CD4-positive, alpha-beta T cell (primary cell): ENCODE measurements around the gene BEX3. TPM values are rescaled to one million over a fixed set of nuclear protein-coding genes. Genes with fewer than 3 reads are reported as not detected.
"Not testable (repeated sequence)": the region's sequence is repeated elsewhere in the genome, so short reads cannot be mapped to it uniquely, and the experiment has no call there.

Experiments
- ATAC-seq: fragments of 200-7000 bp; cut with Tn5 transposase; one replicate; pipeline ENCODE4 v1.10.0; 2022; ENCODE audit warnings: mild to moderate bottlenecking; ENCODE audit not compliant: poor library complexity
- CTCF ChIA-PET: fragments of 350-600 bp; sonication (Branson Sonifier 250); formaldehyde crosslinking; loops from one replicate; lab custom pipeline; 2021; ENCODE audit warnings: antibody characterized with exemption, inconsistent platforms; lab: Charles Lee
- POLR2A ChIA-PET: fragments of 350-600 bp; sonication (Branson Sonifier 250); formaldehyde crosslinking; loops from one replicate; lab custom pipeline; 2021; ENCODE audit warnings: antibody characterized with exemption, inconsistent platforms; lab: Charles Lee
- DNase-seq, 14 experiments: peaks; one replicate each; pipeline ENCODE4 v3.0.0-alpha.2; 2013 to 2020; ENCODE audit warnings: mixed read lengths in 2 of 14
- H3K27ac ChIP-seq, 2 donors: one replicate each; pipeline versions ENCODE4 v1.5.1 to v1.7.0; 2013; ENCODE audit warnings: low read length in 2 of 2, low read depth in 1 of 2, mild to moderate bottlenecking in 1 of 2
- H3K27me3 ChIP-seq, 2 experiments: 1 replicate in 1 of 2; 2 replicates in 1 of 2; pipeline versions ENCODE4 v1.6.1 to v1.7.0; 2013; ENCODE audit warnings: low read length in 2 of 2, control low read depth in 1 of 2, mild to moderate bottlenecking in 1 of 2, moderate library complexity in 1 of 2; ENCODE audit not compliant: insufficient read depth in 2 of 2, control insufficient read depth in 1 of 2
- H3K36me3 ChIP-seq: one replicate; pipeline ENCODE4 v1.6.1; 2013; ENCODE audit warnings: low read length, control low read depth; ENCODE audit not compliant: insufficient read depth
- H3K4me1 ChIP-seq: one replicate; pipeline ENCODE4 v1.6.1; 2013; ENCODE audit warnings: low read length, control low read depth; ENCODE audit not compliant: insufficient read depth
- H3K4me3 ChIP-seq: one replicate; pipeline ENCODE4 v1.5.1; 2013; ENCODE audit warnings: mild to moderate bottlenecking, low read length, moderate library complexity
- H3K9me3 ChIP-seq, 2 experiments: 1 replicate in 1 of 2; 2 replicates in 1 of 2; pipeline versions ENCODE4 v1.6.1 to v1.7.0; 2013; ENCODE audit warnings: low read length in 2 of 2, mild to moderate bottlenecking in 2 of 2, control low read depth in 1 of 2, moderate library complexity in 1 of 2; ENCODE audit not compliant: control insufficient read depth in 1 of 2, insufficient read depth in 1 of 2
- H3K27ac Mint-ChIP-seq: one replicate; pipeline ENCODE4 v1.8.0; 2020; ENCODE audit warnings: mixed read lengths
- H3K27me3 Mint-ChIP-seq: one replicate; pipeline ENCODE4 v1.8.0; 2021; ENCODE audit warnings: mixed read lengths
- H3K36me3 Mint-ChIP-seq: one replicate; pipeline ENCODE4 v1.8.0; 2021; ENCODE audit warnings: low read depth, mixed read lengths
- H3K4me1 Mint-ChIP-seq: one replicate; pipeline ENCODE4 v1.8.0; 2021; ENCODE audit warnings: low read depth, mixed read lengths
- H3K4me3 Mint-ChIP-seq: one replicate; pipeline ENCODE4 v1.8.0; 2020; ENCODE audit warnings: mild to moderate bottlenecking, mixed read lengths
- H3K9me3 Mint-ChIP-seq: one replicate; pipeline ENCODE4 v1.8.0; 2020; ENCODE audit warnings: mixed read lengths
- intact Hi-C, 2 experiments: fragments of 100-400 bp; cut with DNase I in 1 of 2; cut with micrococcal nuclease in 1 of 2; formaldehyde crosslinking; loops; one replicate each; pipeline versions ENCODE4 v1.15.1 to v1.9.0; 2023 to 2025; cut with DNase I, micrococcal nuclease
- total RNA-seq, 174 experiments: library from RNA in 2 of 174; stranded (reverse) in 2 of 174; gene quantifications; one replicate each; pipeline ENCODE4 v1.2.3 and lab custom pipeline; 2021 to 2026
- TF ChIP-seq, protein P1 (sequence below): fragments of 200-600 bp; IDR thresholded peaks from one replicate; pipeline ENCODE4 v1.8.0; 2022; ENCODE audit warnings: antibody characterized with exemption, mild to moderate bottlenecking

BEX3 gene
- total RNA-seq, 2 experiments from 2014 or later: 13.9 to 15.7 TPM

DNA sequence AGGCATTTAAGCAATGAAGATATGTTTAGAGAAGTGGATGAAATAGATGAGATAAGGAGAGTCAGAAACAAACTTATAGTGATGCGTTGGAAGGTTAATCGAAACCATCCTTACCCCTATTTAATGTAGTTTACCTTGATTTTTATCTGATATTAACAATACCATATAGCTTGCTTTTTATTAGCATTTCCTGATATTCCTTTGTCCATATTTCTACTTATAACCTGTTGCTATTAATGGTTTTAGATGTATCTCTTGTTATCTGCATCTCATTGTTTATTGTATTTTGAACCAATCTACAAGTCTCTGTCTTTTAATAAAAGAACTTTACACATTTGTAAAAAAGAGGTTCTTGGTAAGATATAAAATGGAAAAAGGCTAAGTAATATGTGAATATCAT, 18.5 kb upstream of the BEX3 start:
- H3K4me1 Mint-ChIP-seq: peaks cover 20% of the 10 kb centered on the region
- no peaks in the 10 kb centered on the region for H3K9me3 ChIP-seq
- H3K27ac Mint-ChIP-seq: no peak overlapping the region
- no peak overlapping the region for H3K4me3 Mint-ChIP-seq
- H3K36me3 ChIP-seq: no peaks in the 10 kb centered on the region
- ATAC-seq (no peak), DNase-seq (no peak)
- H3K27me3 ChIP-seq: no peaks in the 10 kb centered on the region
- H3K9me3 Mint-ChIP-seq: no peaks in the 10 kb centered on the region
- TF ChIP-seq, protein P1, sequence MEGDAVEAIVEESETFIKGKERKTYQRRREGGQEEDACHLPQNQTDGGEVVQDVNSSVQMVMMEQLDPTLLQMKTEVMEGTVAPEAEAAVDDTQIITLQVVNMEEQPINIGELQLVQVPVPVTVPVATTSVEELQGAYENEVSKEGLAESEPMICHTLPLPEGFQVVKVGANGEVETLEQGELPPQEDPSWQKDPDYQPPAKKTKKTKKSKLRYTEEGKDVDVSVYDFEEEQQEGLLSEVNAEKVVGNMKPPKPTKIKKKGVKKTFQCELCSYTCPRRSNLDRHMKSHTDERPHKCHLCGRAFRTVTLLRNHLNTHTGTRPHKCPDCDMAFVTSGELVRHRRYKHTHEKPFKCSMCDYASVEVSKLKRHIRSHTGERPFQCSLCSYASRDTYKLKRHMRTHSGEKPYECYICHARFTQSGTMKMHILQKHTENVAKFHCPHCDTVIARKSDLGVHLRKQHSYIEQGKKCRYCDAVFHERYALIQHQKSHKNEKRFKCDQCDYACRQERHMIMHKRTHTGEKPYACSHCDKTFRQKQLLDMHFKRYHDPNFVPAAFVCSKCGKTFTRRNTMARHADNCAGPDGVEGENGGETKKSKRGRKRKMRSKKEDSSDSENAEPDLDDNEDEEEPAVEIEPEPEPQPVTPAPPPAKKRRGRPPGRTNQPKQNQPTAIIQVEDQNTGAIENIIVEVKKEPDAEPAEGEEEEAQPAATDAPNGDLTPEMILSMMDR: no peak
- ChIA-PET CTCF (no interaction called here), POLR2A (no interaction called here)
- intact Hi-C loops: no loop called here
- H3K27me3 Mint-ChIP-seq: peaks cover 19% of the 10 kb centered on the region
- peaks cover 11% of the 10 kb centered on the region for H3K4me1 ChIP-seq
- no peak overlapping the region for H3K4me3 ChIP-seq
- no peaks in the 10 kb centered on the region for H3K36me3 Mint-ChIP-seq
- H3K27ac ChIP-seq: no peak overlapping the region

DNA sequence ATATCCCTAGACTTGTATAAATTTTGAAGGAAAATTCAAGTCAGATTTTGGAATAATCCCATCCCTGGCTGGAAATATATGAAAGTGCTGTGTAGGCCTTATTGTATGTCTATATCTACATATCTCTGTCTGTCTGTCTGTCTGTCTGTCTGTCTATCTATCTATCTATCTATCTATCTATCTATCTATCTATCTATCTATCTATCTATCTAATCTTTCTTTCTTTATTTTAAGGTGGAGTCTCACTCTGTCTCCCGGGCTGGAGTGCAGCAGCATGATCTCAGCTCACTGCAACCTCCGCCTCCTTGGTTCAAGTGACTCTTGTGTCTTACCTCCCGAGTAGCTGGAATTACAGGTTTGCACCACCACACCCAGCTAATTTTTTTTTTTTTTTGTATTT, 16.7 kb upstream of the BEX3 start:
- H3K27me3 ChIP-seq, H3K9me3 ChIP-seq, POLR2A ChIA-PET, DNase-seq, H3K36me3 ChIP-seq, H3K27ac Mint-ChIP-seq, H3K4me3 Mint-ChIP-seq, H3K9me3 Mint-ChIP-seq, intact Hi-C loops, ATAC-seq, CTCF ChIA-PET, H3K36me3 Mint-ChIP-seq, H3K27ac ChIP-seq, H3K4me3 ChIP-seq: not testable (repeated sequence)
- H3K4me1 ChIP-seq: peaks cover 11% of the 10 kb centered on the region
- H3K4me1 Mint-ChIP-seq: peaks cover 20% of the 10 kb centered on the region
- peaks cover 14% of the 10 kb centered on the region for H3K27me3 Mint-ChIP-seq

DNA sequence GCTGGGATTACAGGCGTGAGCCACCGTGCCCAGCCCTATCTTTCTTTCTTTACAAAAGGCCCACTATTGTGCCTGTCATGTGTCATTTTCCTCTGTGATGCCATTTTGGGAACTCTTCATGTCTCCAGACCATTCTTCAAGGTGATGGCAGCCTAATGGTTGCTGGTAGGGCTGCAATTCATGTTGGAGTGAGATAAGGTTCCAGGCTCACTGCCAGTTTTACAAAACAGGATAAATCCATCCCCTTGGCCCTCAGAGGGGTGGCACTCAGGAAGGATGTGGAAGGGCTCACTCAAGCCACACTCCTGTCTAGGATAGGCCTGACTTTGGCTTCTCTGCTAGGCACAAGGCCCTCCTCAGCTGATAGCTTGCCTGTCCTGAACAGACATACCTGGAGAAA, 16.2 kb upstream of the BEX3 start:
- Histone ChIP-seq H3K9me3 (no peaks in the 10 kb centered on the region), H3K4me3 (no peak overlapping the region), H3K4me1 (peaks cover 11% of the 10 kb centered on the region), H3K27ac (no peak overlapping the region), H3K36me3 (no peaks in the 10 kb centered on the region), H3K27me3 (no peaks in the 10 kb centered on the region)
- CTCF ChIA-PET: no interaction called here
- H3K27ac Mint-ChIP-seq: no peak overlapping the region
- peaks cover 14% of the 10 kb centered on the region for H3K27me3 Mint-ChIP-seq
- H3K4me3 Mint-ChIP-seq: no peak overlapping the region
- POLR2A ChIA-PET: no interaction called here
- DNase-seq: no peak
- H3K4me1 Mint-ChIP-seq: peaks cover 20% of the 10 kb centered on the region
- intact Hi-C loops: no loop called here
- no peaks in the 10 kb centered on the region for H3K36me3 Mint-ChIP-seq
- no peak for ATAC-seq
- TF ChIP-seq, protein P1: no peak
- no peaks in the 10 kb centered on the region for H3K9me3 Mint-ChIP-seq

DNA sequence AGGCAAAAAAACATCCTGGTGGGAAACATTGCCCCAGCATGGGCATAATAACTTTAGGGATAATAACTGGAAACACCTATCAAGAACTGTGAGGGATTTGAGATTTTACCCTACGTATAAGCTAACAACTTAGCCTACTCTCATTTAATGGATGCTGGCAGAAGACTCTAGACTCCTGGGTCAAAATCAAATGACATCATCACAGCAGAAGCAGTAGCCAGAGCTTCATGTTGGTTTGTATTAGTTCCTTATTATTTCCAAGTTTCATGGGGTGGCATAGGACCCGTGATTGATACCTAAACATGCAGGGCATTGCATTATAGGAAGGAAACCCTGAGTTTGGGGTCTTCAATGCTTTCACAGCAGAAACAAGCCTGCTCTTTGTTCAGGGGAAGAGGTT, 15.4 kb upstream of the BEX3 start:
- no peaks in the 10 kb centered on the region for H3K27me3 ChIP-seq
- peaks cover 10% of the 10 kb centered on the region for H3K27me3 Mint-ChIP-seq
- CTCF ChIA-PET: interaction anchor here (1.3 kb wide), 1 partner anchor 17 kb away, joined by 3 read pairs; no protein-coding TSS in a partner anchor
- peaks cover 18% of the 10 kb centered on the region for H3K4me1 Mint-ChIP-seq
- H3K27ac Mint-ChIP-seq: no peak overlapping the region
- POLR2A ChIA-PET: no interaction called here
- no peak overlapping the region for H3K4me3 ChIP-seq
- TF ChIP-seq, protein P1: no peak
- no peaks in the 10 kb centered on the region for H3K36me3 Mint-ChIP-seq
- intact Hi-C loops: no loop called here
- no peaks in the 10 kb centered on the region for H3K9me3 Mint-ChIP-seq
- H3K4me1 ChIP-seq: peaks cover 11% of the 10 kb centered on the region
- H3K36me3 ChIP-seq: no peaks in the 10 kb centered on the region
- H3K27ac ChIP-seq: no peak overlapping the region
- H3K9me3 ChIP-seq: no peaks in the 10 kb centered on the region
- ATAC-seq (no peak), DNase-seq (no peak)
- no peak overlapping the region for H3K4me3 Mint-ChIP-seq
